GM12891 (cell line): ENCODE data around the gene CCL5. TPM values are rescaled to one million over a fixed set of nuclear protein-coding genes. Genes with fewer than 3 reads are reported as not detected.
A peak's percentile ranks its signal among the peaks of the same experiment; 100 is the strongest.

Source experiments
- DNase-seq: peaks from one replicate; pipeline ENCODE4 v3.0.0; 2011; ENCODE audit warnings: low spot score; ENCODE audit not compliant: insufficient read length
- FAIRE-seq: peaks from 2 replicates; lab custom pipeline; 2011; peaks lifted over from hg19 to GRCh38; lab: Jason Lieb, UNC
- PAX5 ChIP-seq: IDR thresholded peaks from 2 replicates; pipeline ENCODE4 v1.6.1; 2011; ENCODE audit warnings: low read length, moderate library complexity, mild to moderate bottlenecking; ENCODE audit not compliant: insufficient read depth, severe bottlenecking
- POLR2A ChIP-seq: IDR thresholded peaks from 2 replicates; pipeline ENCODE4 v1.6.1; 2011; ENCODE audit warnings: low read depth, low read length, control low read depth
- POLR2AphosphoS5 ChIP-seq: IDR thresholded peaks from 2 replicates; pipeline ENCODE4 v1.6.1; 2011; ENCODE audit warnings: low read depth, low read length, control low read depth
- POU2F2 ChIP-seq: IDR thresholded peaks from 2 replicates; pipeline ENCODE4 v1.6.1; 2011; ENCODE audit warnings: low read depth, mild to moderate bottlenecking, control low read depth, low read length, moderate library complexity
- SPI1 ChIP-seq: IDR thresholded peaks from 2 replicates; pipeline ENCODE4 v1.6.1; 2011; ENCODE audit warnings: low read depth, low read length, control low read depth
- TAF1 ChIP-seq: IDR thresholded peaks from 2 replicates; pipeline ENCODE4 v1.6.1; 2011; ENCODE audit warnings: low read depth, low read length, control low read depth
- polyA plus RNA-seq: library from polyadenylated mRNA; unstranded; fragments of >200 nt; gene quantifications from one replicate; pipeline ENCODE4 v1.2.1, GENCODE V29; 2012; ENCODE audit warnings: low read depth, missing spikeins, inconsistent platforms; ENCODE audit not compliant: missing spikeins

Gene CCL5
- polyA plus RNA-seq = 60.0 TPM

GRCh38 chr17:35879773-35880654 is at the start of gene CCL5:
CCL5 (minus strand) TSS chr17:35880360.
- TF ChIP-seq POU2F2 = 0 out of 2 replicates have a peak, but pooled peaks have one; percentile 72
- TF ChIP-seq POLR2AphosphoS5 = peak; percentile 98
- no peak for TF ChIP-seq PAX5
- peak; percentile 98 for TF ChIP-seq POLR2A
- 0 out of 2 replicates have a peak, but pooled peaks have one; percentile 4 for TF ChIP-seq SPI1
- peak; percentile 59 for TF ChIP-seq TAF1
- DNase-seq (peak; percentile 67), FAIRE-seq (no peak)

GRCh38 chr17:35927714-35928113 is 47.6 kb upstream of the CCL5 start:
- FAIRE-seq (no peak), DNase-seq (no peak)
- TF ChIP-seq POLR2AphosphoS5 (no peak), TAF1 (no peak), PAX5 (no peak), POU2F2 (no peak)

GRCh38 chr17:35923609-35924114 is 43.5 kb upstream of the CCL5 start:
- no peak for TF ChIP-seq POLR2A
- TF ChIP-seq POU2F2 = 0 out of 2 replicates have a peak, but pooled peaks have one; percentile 23
- peak; percentile 81 for TF ChIP-seq SPI1
- no peak for TF ChIP-seq TAF1
- FAIRE-seq = no peak

DNA sequence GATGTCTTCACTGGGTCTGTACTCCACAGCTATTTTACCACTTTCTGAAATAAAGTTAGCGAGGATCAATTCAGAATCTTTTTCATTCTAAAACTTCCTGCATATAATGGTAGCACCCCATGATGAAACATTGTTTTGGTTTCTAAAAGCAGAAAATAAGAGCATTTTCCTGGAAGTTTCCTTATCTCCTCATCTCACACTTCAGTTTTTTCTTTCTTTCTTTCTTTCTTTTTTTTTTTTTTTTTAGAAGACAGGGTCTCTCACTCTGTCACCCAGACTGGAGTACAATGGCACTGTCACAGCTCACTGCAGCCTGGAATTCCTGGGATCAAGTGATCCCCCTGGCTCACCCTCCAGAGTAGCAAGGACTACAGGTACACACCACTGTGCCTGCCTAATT is 40.1 kb upstream of the CCL5 start:
- FAIRE-seq (no peak), DNase-seq (no peak)
- TF ChIP-seq POLR2A (no peak), SPI1 (no peak), TAF1 (no peak)

More at GRCh38 chr17:35923609-35924114, 43.5 kb upstream of the CCL5 start:
- DNase-seq = no peak

DNA sequence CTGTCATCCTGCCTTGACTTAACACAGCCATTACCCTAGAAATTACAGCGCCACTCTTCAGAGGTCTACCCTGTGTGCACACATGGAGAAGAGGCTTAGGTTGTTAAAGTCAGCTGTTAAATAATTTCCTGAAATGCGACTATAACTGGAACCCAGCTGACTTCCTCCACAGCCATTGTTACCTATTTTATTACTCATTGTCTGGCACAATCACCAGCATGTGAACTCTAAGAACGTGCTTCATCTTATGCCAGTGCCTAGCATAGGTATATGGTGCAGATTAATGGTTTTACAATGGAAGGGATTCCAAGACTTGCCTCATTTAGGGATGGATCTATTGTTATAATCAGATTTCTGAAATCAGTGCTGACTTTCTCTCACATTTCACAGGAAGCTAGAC is 38.5 kb upstream of the CCL5 start:
- TF ChIP-seq PAX5 = no peak
- TF ChIP-seq POU2F2 = no peak
- no peak for TF ChIP-seq SPI1
- TF ChIP-seq TAF1 = no peak
- no peak for TF ChIP-seq POLR2A
- TF ChIP-seq POLR2AphosphoS5 = no peak
- no peak for FAIRE-seq
- DNase-seq = no peak

DNA sequence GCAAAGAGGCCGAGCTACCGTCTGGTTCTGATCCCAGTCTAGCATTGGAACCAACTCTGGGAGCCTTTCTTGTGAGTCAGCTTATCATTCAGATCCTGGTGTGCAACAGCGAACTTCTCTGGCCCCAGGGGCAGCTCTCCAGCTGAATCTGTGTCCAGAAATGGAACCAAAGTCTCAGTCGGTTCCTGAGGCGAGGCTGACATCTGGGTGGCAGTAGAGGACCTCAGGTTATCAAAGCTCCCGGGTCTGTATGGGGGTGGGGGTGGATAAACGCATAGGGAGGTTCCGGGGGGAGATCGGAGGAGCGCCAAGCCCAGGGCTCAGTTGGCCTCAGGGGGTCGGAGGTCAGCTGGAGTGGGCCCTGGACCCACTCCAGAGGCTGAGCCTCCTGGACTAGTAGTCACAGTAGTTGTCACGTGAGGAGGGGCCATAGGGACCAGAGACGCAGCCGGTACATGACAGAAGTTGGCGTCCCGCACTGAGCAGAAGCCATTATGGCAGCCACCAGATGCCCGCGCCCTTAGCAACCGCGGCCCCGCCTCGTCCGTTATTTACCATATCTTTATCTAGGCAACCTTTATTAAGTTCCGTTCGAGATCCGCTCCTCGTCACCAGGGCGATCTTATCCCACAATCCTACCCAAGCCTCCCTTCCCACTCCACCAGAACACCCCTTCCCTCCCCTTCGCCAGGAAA is 37.5 kb upstream of the CCL5 start:
- TF ChIP-seq TAF1 = no peak
- DNase-seq (no peak), FAIRE-seq (no peak)

DNA sequence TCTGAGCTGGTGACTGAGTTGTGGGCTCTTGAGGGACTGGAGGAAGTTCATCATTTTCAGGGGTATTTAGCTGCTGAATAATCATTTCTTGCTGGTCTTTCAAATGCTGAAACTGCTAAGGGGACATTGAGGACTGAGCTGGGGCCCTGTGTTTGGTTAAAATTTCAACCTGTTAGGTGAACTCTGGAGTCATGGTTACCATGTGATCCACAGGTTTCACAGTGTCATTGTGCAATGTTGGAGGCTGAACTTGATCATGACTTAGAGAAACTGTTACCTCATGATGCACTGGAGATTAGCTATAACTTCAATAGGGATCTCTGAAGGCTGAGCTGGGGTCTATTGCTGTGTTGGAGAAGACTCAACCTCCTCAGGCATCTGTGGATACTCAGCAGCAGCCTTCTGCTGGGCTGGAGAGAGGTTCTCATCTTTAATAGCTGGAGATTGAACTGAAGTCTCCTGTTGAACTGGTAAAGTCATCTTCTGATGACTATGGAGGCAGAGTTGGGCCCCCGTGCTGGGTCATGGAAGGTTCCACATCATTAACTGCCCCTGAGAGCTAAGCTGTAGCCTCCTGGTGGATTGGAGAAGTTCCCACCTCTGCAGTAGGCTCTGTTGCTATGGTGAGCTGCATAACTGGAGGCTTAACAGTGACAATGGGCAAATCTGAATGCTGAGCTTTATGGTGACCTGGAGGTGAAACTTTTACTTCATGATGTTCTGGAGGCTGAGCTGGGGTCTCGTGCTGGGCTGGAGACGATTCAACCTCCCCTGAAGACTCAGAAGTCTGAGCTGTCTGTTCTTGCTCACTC is 35.2 kb upstream of the CCL5 start:
- FAIRE-seq (no peak), DNase-seq (no peak)
- no peak for TF ChIP-seq POU2F2
- no peak for TF ChIP-seq POLR2A
- TF ChIP-seq PAX5 = no peak
- no peak for TF ChIP-seq SPI1

- FAIRE-seq (no peak), DNase-seq (no peak)
- TF ChIP-seq POLR2A = no peak
- no peak for TF ChIP-seq POLR2AphosphoS5
- no peak for TF ChIP-seq PAX5
- TF ChIP-seq SPI1 = no peak
- TF ChIP-seq POU2F2 = no peak
- no peak for TF ChIP-seq TAF1
These were observed 34.2 kb upstream of the CCL5 start for GRCh38 chr17:35914354-35914753.

DNA sequence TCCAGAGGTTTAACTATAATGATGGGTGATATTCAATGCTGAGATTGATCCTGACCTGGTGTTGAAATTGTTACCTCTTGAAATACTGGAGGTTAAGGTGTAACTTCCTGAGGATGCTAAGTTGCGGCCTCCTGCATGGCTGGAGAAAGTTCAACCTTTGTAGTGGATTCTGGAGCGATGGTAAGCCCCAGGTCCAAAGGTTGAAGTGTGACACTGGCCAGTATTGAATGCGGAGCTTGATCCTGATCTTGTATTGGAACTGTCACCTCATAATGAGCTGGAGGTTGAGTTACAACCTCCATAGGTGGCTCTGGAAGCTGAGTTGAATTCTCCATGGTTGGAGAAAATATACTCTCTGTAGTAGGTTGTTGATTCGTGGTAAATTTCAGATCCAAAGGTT is 33.4 kb upstream of the CCL5 start:
- TF ChIP-seq SPI1 (no peak), PAX5 (no peak), POU2F2 (no peak), TAF1 (no peak), POLR2AphosphoS5 (no peak), POLR2A (no peak)
- FAIRE-seq (no peak), DNase-seq (no peak)

GRCh38 chr17:35912942-35913341 is 32.8 kb upstream of the CCL5 start:
- FAIRE-seq (no peak), DNase-seq (no peak)
- no peak for TF ChIP-seq POLR2A
- TF ChIP-seq POLR2AphosphoS5 = no peak
- TF ChIP-seq SPI1 = no peak
- no peak for TF ChIP-seq PAX5
- TF ChIP-seq POU2F2 = no peak
- TF ChIP-seq TAF1 = no peak
